Type B pancreatic cell (in vitro differentiated cells): ENCODE measurements around the gene TAF13. TPM values are rescaled to one million over a fixed set of nuclear protein-coding genes. Genes with fewer than 3 reads are reported as not detected.

Experiments
- DNase-seq: peaks from one replicate; pipeline ENCODE4 v3.0.0; 2021; ENCODE audit warnings: mixed read lengths; ENCODE audit not compliant: unreplicated experiment; ENCODE audit errors: extremely low spot score
- H3K27ac Mint-ChIP-seq: 2 replicates; pipeline ENCODE4 v1.8.0; 2021; ENCODE audit warnings: mild to moderate bottlenecking, mixed read lengths
- H3K27me3 Mint-ChIP-seq: 2 replicates; pipeline ENCODE4 v1.8.0; 2021; ENCODE audit warnings: mixed read lengths
- H3K36me3 Mint-ChIP-seq: 2 replicates; pipeline ENCODE4 v1.8.0; 2021; ENCODE audit warnings: mixed read lengths
- H3K4me1 Mint-ChIP-seq: one replicate; pipeline ENCODE4 v1.8.0; 2021; ENCODE audit warnings: mixed read lengths; ENCODE audit not compliant: unreplicated experiment
- H3K4me3 Mint-ChIP-seq: 2 replicates; pipeline ENCODE4 v1.8.0; 2021; ENCODE audit warnings: mild to moderate bottlenecking, mixed read lengths
- H3K9me3 Mint-ChIP-seq: 2 replicates; pipeline ENCODE4 v1.8.0; 2021; ENCODE audit warnings: mixed read lengths
- CTCF ChIP-seq: fragments of 200-600 bp; sonication (generic); conservative IDR thresholded peaks from 2 replicates; pipeline ENCODE4 v1.5.0; 2021; ENCODE audit warnings: antibody characterized with exemption, mild to moderate bottlenecking
- long read RNA-seq: library from polyadenylated mRNA; unstranded; transcript quantifications from one replicate; pipeline ENCODE4 v2.0.0, GENCODE V29; 2020
- total RNA-seq: library from RNA; stranded (reverse); gene quantifications from 2 replicates; pipeline ENCODE4 v1.2.1, GENCODE V29; 2021; ENCODE audit warnings: low replicate concordance

The TAF13 gene
- total RNA-seq, result 30.0 and 37.8 TPM in 2 replicates
- long read RNA-seq, result 0 reads

- Mint-ChIP-seq H3K4me3 (peak within 1 kb of the TSS; percentile 97), H3K9me3 (no peaks in the 10 kb centered on the region), H3K27ac (peak within 1 kb of the TSS; percentile 98), H3K27me3 (no peaks in the 10 kb centered on the region), H3K36me3 (peaks cover 11% of the 10 kb centered on the region), H3K4me1 (peaks cover 13% of the 10 kb centered on the region)
- peak; percentile 42 for TF ChIP-seq CTCF
- DNase-seq, result peak; percentile 93
Measured at GRCh38 chr1:109075531-109076490, at the start of gene TAF13. TAF13 (minus strand) TSS chr1:109076003; CDS start chr1:109075947, 56 bp downstream.

GRCh38 chr1:109120356-109120755 is 44.6 kb upstream of the TAF13 start:
- H3K4me1 Mint-ChIP-seq, result no peaks in the 10 kb centered on the region
- peaks cover 32% of the 10 kb centered on the region for H3K27me3 Mint-ChIP-seq
- H3K36me3 Mint-ChIP-seq, result no peaks in the 10 kb centered on the region
- H3K27ac Mint-ChIP-seq, result no peak overlapping the region
- TF ChIP-seq CTCF, result no peak
- no peaks in the 10 kb centered on the region for H3K9me3 Mint-ChIP-seq
- DNase-seq, result no peak
- H3K4me3 Mint-ChIP-seq, result no peak overlapping the region

- H3K27ac Mint-ChIP-seq, result no peak overlapping the region
- peaks cover 50% of the 10 kb centered on the region for H3K27me3 Mint-ChIP-seq
- DNase-seq, result no peak
- no peaks in the 10 kb centered on the region for H3K4me1 Mint-ChIP-seq
- H3K4me3 Mint-ChIP-seq, result no peak overlapping the region
- no peaks in the 10 kb centered on the region for H3K36me3 Mint-ChIP-seq
- no peak for TF ChIP-seq CTCF
- H3K9me3 Mint-ChIP-seq, result no peaks in the 10 kb centered on the region
Measured at GRCh38 chr1:109118089-109118488, 42.3 kb upstream of the TAF13 start.

- no peak for DNase-seq
- Mint-ChIP-seq H3K27me3 (peaks cover 68% of the 10 kb centered on the region), H3K27ac (no peak overlapping the region)
Measured at GRCh38 chr1:109116286-109116685, 40.5 kb upstream of the TAF13 start.

GRCh38 chr1:109115685-109116084 is 39.9 kb upstream of the TAF13 start:
- TF ChIP-seq CTCF, result no peak
- Mint-ChIP-seq H3K27me3 (peaks cover 72% of the 10 kb centered on the region), H3K4me3 (no peak overlapping the region), H3K9me3 (no peaks in the 10 kb centered on the region), H3K4me1 (peaks cover 10% of the 10 kb centered on the region), H3K36me3 (no peaks in the 10 kb centered on the region), H3K27ac (no peak overlapping the region)
- DNase-seq, result no peak

More at GRCh38 chr1:109116286-109116685, 40.5 kb upstream of the TAF13 start:
- Mint-ChIP-seq H3K4me1 (peaks cover 10% of the 10 kb centered on the region), H3K4me3 (no peak overlapping the region), H3K9me3 (no peaks in the 10 kb centered on the region), H3K36me3 (no peaks in the 10 kb centered on the region)
- TF ChIP-seq CTCF, result no peak
